Trophoblast cell (in vitro differentiated cells and primary cell): Measurements from ENCODE around the gene DYNC2LI1.

Experiments used
- DNase-seq, 2 donors: peaks; one replicate each; pipeline ENCODE4 v3.0.0-alpha.2; 2016
- H2AFZ ChIP-seq: 2 replicates; pipeline ENCODE4 v1.6.1; 2013; ENCODE audit warnings: low read length, moderate library complexity, mild to moderate bottlenecking; ENCODE audit not compliant: insufficient read depth, poor library complexity
- H2AK5ac ChIP-seq: 2 replicates; pipeline ENCODE4 v1.6.1; 2013; ENCODE audit warnings: mild to moderate bottlenecking, low read length
- H2BK120ac ChIP-seq: 2 replicates; pipeline ENCODE4 v1.6.1; 2013; ENCODE audit warnings: low read length, mild to moderate bottlenecking, moderate library complexity; ENCODE audit not compliant: insufficient read depth, poor library complexity
- H2BK12ac ChIP-seq: 2 replicates; pipeline ENCODE4 v1.6.1; 2013; ENCODE audit warnings: mild to moderate bottlenecking, low read length, moderate library complexity
- H2BK5ac ChIP-seq: 2 replicates; pipeline ENCODE4 v1.6.1; 2013; ENCODE audit warnings: low read length, low read depth, moderate library complexity, mild to moderate bottlenecking; ENCODE audit not compliant: poor library complexity
- H3K14ac ChIP-seq: 2 replicates; pipeline ENCODE4 v1.6.1; 2013; ENCODE audit warnings: mild to moderate bottlenecking, low read length
- H3K18ac ChIP-seq: 2 replicates; pipeline ENCODE4 v1.6.1; 2013; ENCODE audit warnings: mild to moderate bottlenecking, low read length
- H3K23ac ChIP-seq: 2 replicates; pipeline ENCODE4 v1.6.1; 2013; ENCODE audit warnings: low read length
- H3K27ac ChIP-seq: 2 replicates; pipeline ENCODE4 v1.5.1; 2013; ENCODE audit warnings: low read depth, mild to moderate bottlenecking, inconsistent platforms, low read length, moderate library complexity
- H3K27me3 ChIP-seq: 2 replicates; pipeline ENCODE4 v1.6.1; 2013; ENCODE audit warnings: inconsistent platforms, mild to moderate bottlenecking, low read length, moderate library complexity; ENCODE audit not compliant: insufficient read depth
- H3K36me3 ChIP-seq, 2 experiments: 1 replicate in 1 of 2; 2 replicates in 1 of 2; pipeline ENCODE4 v1.6.1; 2013; ENCODE audit warnings: low read length in 2 of 2, mild to moderate bottlenecking in 2 of 2, moderate library complexity in 1 of 2; ENCODE audit not compliant: insufficient read depth in 2 of 2, control insufficient read depth in 1 of 2
- H3K4ac ChIP-seq: 2 replicates; pipeline ENCODE4 v1.6.1; 2013; ENCODE audit warnings: low read depth, mild to moderate bottlenecking, low read length, moderate library complexity
- H3K4me1 ChIP-seq, 2 experiments: 1 replicate in 1 of 2; 2 replicates in 1 of 2; pipeline ENCODE4 v1.6.1; 2013; ENCODE audit warnings: low read length in 2 of 2, mild to moderate bottlenecking in 2 of 2, moderate library complexity in 1 of 2; ENCODE audit not compliant: insufficient read depth in 2 of 2, control insufficient read depth in 1 of 2
- H3K4me2 ChIP-seq: 2 replicates; pipeline ENCODE4 v1.6.1; 2013; ENCODE audit warnings: inconsistent platforms, mild to moderate bottlenecking, low read length, moderate library complexity
- H3K4me3 ChIP-seq: 2 replicates; pipeline ENCODE4 v1.5.1; 2013; ENCODE audit warnings: mild to moderate bottlenecking, low read depth, low read length, inconsistent platforms
- H3K79me1 ChIP-seq: one replicate; pipeline ENCODE4 v1.6.1; 2013; ENCODE audit warnings: low read length
- H3K79me2 ChIP-seq: 2 replicates; pipeline ENCODE4 v1.6.1; 2013; ENCODE audit warnings: low read length, mild to moderate bottlenecking; ENCODE audit not compliant: control insufficient read depth, insufficient read depth, poor library complexity
- H3K9ac ChIP-seq: 2 replicates; pipeline ENCODE4 v1.6.1; 2013; ENCODE audit warnings: mild to moderate bottlenecking, low read length
- H3K9me3 ChIP-seq: 2 replicates; pipeline ENCODE4 v1.6.1; 2013; ENCODE audit warnings: low read depth, mild to moderate bottlenecking, control low read depth, inconsistent platforms, low read length; ENCODE audit not compliant: insufficient read depth
- H4K12ac ChIP-seq: 2 replicates; pipeline ENCODE4 v1.6.1; 2013; ENCODE audit warnings: low read depth, mild to moderate bottlenecking, low read length, moderate library complexity
- H4K8ac ChIP-seq: 2 replicates; pipeline ENCODE4 v1.6.1; 2013; ENCODE audit warnings: low read depth, mild to moderate bottlenecking, low read length, moderate library complexity
- H4K91ac ChIP-seq: one replicate; pipeline ENCODE4 v1.6.1; 2013; ENCODE audit warnings: low read depth, mild to moderate bottlenecking, low read length, moderate library complexity
- WGBS: extraction: QIAGEN DNeasy Blood & Tissue Kit; methylation state at CpG from one replicate; pipeline ENCODE4 v1.1.7; 2013; ENCODE audit warnings: missing lambda C conversion rate; ENCODE audit not compliant: insufficient read length, insufficient coverage; ENCODE audit errors: extremely low coverage; 5-methylcytosine and 5-hydroxymethylcytosine counted together

Gene DYNC2LI1

GRCh38 chr2:43727634-43728014 lies 46.2 kb upstream of the DYNC2LI1 start:
- H3K27ac ChIP-seq = no peak overlapping the region
- H3K79me1 ChIP-seq = no peaks in the 10 kb centered on the region
- no peak overlapping the region for H3K18ac ChIP-seq
- H3K9me3 ChIP-seq = no peaks in the 10 kb centered on the region
- no peak overlapping the region for H2BK5ac ChIP-seq
- H2AFZ ChIP-seq = no peak overlapping the region
- no peak overlapping the region for H2AK5ac ChIP-seq
- DNase-seq = no peak
- no peak overlapping the region for H3K23ac ChIP-seq
- no peak overlapping the region for H3K9ac ChIP-seq
- no peak overlapping the region for H3K4me2 ChIP-seq
- no CpG with 5 or more reads among the region's 2 CpGs for WGBS
- H3K79me2 ChIP-seq = no peaks in the 10 kb centered on the region
- H3K27me3 ChIP-seq = no peaks in the 10 kb centered on the region
- H4K12ac ChIP-seq = no peak overlapping the region
- peaks cover 0 to 3% of the 10 kb centered on the region in 2 experiments for H3K4me1 ChIP-seq
- no peak overlapping the region for H4K91ac ChIP-seq
- H3K14ac ChIP-seq = no peak overlapping the region
- no peak overlapping the region for H3K4ac ChIP-seq
- H4K8ac ChIP-seq = no peak overlapping the region
- no peak overlapping the region for H3K4me3 ChIP-seq
- no peak overlapping the region for H2BK120ac ChIP-seq
- H3K36me3 ChIP-seq = no peaks in the 10 kb centered on the region
- no peak overlapping the region for H2BK12ac ChIP-seq

- Histone ChIP-seq H3K4ac (no peak overlapping the region), H2BK120ac (no peak overlapping the region), H2BK5ac (no peak overlapping the region), H3K23ac (no peak overlapping the region), H3K36me3 (no peaks in the 10 kb centered on the region), H3K14ac (no peak overlapping the region), H3K79me2 (no peaks in the 10 kb centered on the region), H3K18ac (no peak overlapping the region), H2BK12ac (no peak overlapping the region), H3K4me1 (peaks cover 0 to 3% of the 10 kb centered on the region in 2 experiments), H3K27ac (no peak overlapping the region), H4K8ac (no peak overlapping the region), H3K9ac (no peak overlapping the region), H4K91ac (no peak overlapping the region), H3K4me2 (no peak overlapping the region), H2AFZ (no peak overlapping the region), H3K4me3 (no peak overlapping the region), H3K27me3 (no peaks in the 10 kb centered on the region), H4K12ac (peak overlapping the region; percentile 70), H3K79me1 (no peaks in the 10 kb centered on the region), H2AK5ac (no peak overlapping the region), H3K9me3 (no peaks in the 10 kb centered on the region)
- WGBS = no CpG with 5 or more reads among the region's 5 CpGs
- DNase-seq = no peak
Observed at GRCh38 chr2:43729491-43730174, 44.2 kb upstream of the DYNC2LI1 start.

GRCh38 chr2:43731211-43731610 lies 42.6 kb upstream of the DYNC2LI1 start:
- H3K4me2 ChIP-seq = no peak overlapping the region
- no peaks in the 10 kb centered on the region for H3K79me2 ChIP-seq
- no peak overlapping the region for H3K18ac ChIP-seq
- H3K9me3 ChIP-seq = no peaks in the 10 kb centered on the region
- no peaks in the 10 kb centered on the region for H3K27me3 ChIP-seq
- no peaks in the 10 kb centered on the region for H3K4me1 ChIP-seq
- no peak overlapping the region for H3K23ac ChIP-seq
- no peak overlapping the region for H2BK5ac ChIP-seq
- WGBS = no CpG with 5 or more reads among the region's 1 CpG
- H2AK5ac ChIP-seq = no peak overlapping the region
- H3K36me3 ChIP-seq = no peaks in the 10 kb centered on the region
- H4K12ac ChIP-seq = no peak overlapping the region
- no peak overlapping the region for H3K14ac ChIP-seq
- no peak overlapping the region for H4K8ac ChIP-seq
- H2AFZ ChIP-seq = no peak overlapping the region
- no peak overlapping the region for H4K91ac ChIP-seq
- no peak overlapping the region for H3K9ac ChIP-seq
- no peak overlapping the region for H2BK120ac ChIP-seq
- H3K79me1 ChIP-seq = no peaks in the 10 kb centered on the region
- H3K27ac ChIP-seq = no peak overlapping the region
- H2BK12ac ChIP-seq = no peak overlapping the region
- DNase-seq = no peak
- no peak overlapping the region for H3K4ac ChIP-seq
- no peak overlapping the region for H3K4me3 ChIP-seq

GRCh38 chr2:43736637-43737036 lies 37.2 kb upstream of the DYNC2LI1 start:
- no peaks in the 10 kb centered on the region for H3K27me3 ChIP-seq

More at GRCh38 chr2:43736637-43737036, 37.2 kb upstream of the DYNC2LI1 start:
- Histone ChIP-seq H3K27ac (no peak overlapping the region), H2AFZ (no peak overlapping the region), H3K14ac (no peak overlapping the region), H2AK5ac (no peak overlapping the region), H4K91ac (peak overlapping the region; percentile 0), H3K79me1 (no peaks in the 10 kb centered on the region), H2BK12ac (no peak overlapping the region), H3K9me3 (no peaks in the 10 kb centered on the region), H3K4me3 (no peak overlapping the region), H2BK120ac (no peak overlapping the region), H3K4me1 (peaks cover 0 to 5% of the 10 kb centered on the region in 2 experiments), H4K8ac (peak overlapping the region; percentile 38), H3K23ac (no peak overlapping the region), H3K36me3 (peaks cover 0 to 2% of the 10 kb centered on the region in 2 experiments), H2BK5ac (no peak overlapping the region), H3K79me2 (no peaks in the 10 kb centered on the region), H4K12ac (no peak overlapping the region), H3K4me2 (peak overlapping the region; percentile 30), H3K18ac (no peak overlapping the region), H3K4ac (no peak overlapping the region), H3K9ac (no peak overlapping the region)
- WGBS = no CpG with 5 or more reads among the region's 6 CpGs
- no peak for DNase-seq
